Kidney (tissue), 14 donors: ENCODE data around the gene HOXB8. TPM values are rescaled to one million over a fixed set of nuclear protein-coding genes. Genes with fewer than 3 reads are reported as not detected.

Source experiments
- DNase-seq, 5 donors: peaks; one replicate each; pipeline ENCODE4 v3.0.0-alpha.2; 2013 to 2020
- FAIRE-seq: peaks from 2 replicates; lab custom pipeline; 2012; peaks lifted over from hg19 to GRCh38; lab: Jason Lieb, UNC
- H3K27ac ChIP-seq, 2 donors: one replicate each; pipeline ENCODE4 v1.7.0; 2013; ENCODE audit warnings: low read depth in 2 of 2, low read length in 2 of 2, inconsistent platforms in 1 of 2
- H3K27me3 ChIP-seq: one replicate; pipeline ENCODE4 v1.7.1; 2013; ENCODE audit warnings: low read length, inconsistent platforms; ENCODE audit not compliant: control insufficient read depth, insufficient read depth
- H3K36me3 ChIP-seq, 3 donors: one replicate each; pipeline versions ENCODE4 v1.7.0 to v1.7.1; 2013; ENCODE audit warnings: low read length in 3 of 3, control low read depth in 1 of 3, inconsistent platforms in 1 of 3; ENCODE audit not compliant: insufficient read depth in 3 of 3, control insufficient read depth in 2 of 3
- H3K4me1 ChIP-seq, 3 donors: one replicate each; pipeline versions ENCODE4 v1.7.0 to v1.7.1; 2013; ENCODE audit warnings: low read length in 3 of 3, inconsistent platforms in 1 of 3, low read depth in 1 of 3; ENCODE audit not compliant: control insufficient read depth in 2 of 3, insufficient read depth in 2 of 3
- H3K4me3 ChIP-seq, 3 donors: one replicate each; pipeline versions ENCODE4 v1.7.0 to v1.8.1; 2013; ENCODE audit warnings: low read length in 3 of 3, control low read depth in 1 of 3, inconsistent platforms in 1 of 3
- H3K9ac ChIP-seq, 3 donors: one replicate each; pipeline versions ENCODE4 v1.7.0 to v1.7.1; 2013; ENCODE audit warnings: low read length in 3 of 3, control low read depth in 1 of 3, inconsistent platforms in 1 of 3
- H3K9me3 ChIP-seq, 3 donors: one replicate each; pipeline versions ENCODE4 v1.7.0 to v1.7.1; 2013; ENCODE audit warnings: low read length in 3 of 3, control low read depth in 1 of 3, inconsistent platforms in 1 of 3; ENCODE audit not compliant: control insufficient read depth in 2 of 3, insufficient read depth in 1 of 3
- CTCF ChIP-seq: IDR thresholded peaks from 3 replicates; pipeline ENCODE4 v1.5.1; 2012; ENCODE audit warnings: mild to moderate bottlenecking, moderate library complexity, borderline replicate concordance; ENCODE audit not compliant: insufficient read depth; ENCODE audit errors: extremely low read depth
- intact Hi-C: fragments of 100-400 bp; cut with DNase I; formaldehyde crosslinking; loops from one replicate; pipeline ENCODE4 v1.11.1; 2022
- polyA plus RNA-seq: library from polyadenylated mRNA; stranded (reverse); fragments of 350-450 nt; fragmentation: Illumina TruSeq; extraction: RNeasy Lipid Tissue Mini Kit (QIAGEN cat#74804); gene quantifications from one replicate; pipeline ENCODE4 v1.2.3, GENCODE V29; 2014; ENCODE audit warnings: low read depth, low replicate concordance; ENCODE audit not compliant: insufficient read depth
- total RNA-seq: library from RNA; stranded (reverse); fragmentation: NEBNext Ultra II Directional; extraction: Animal tissue kit (Norgen Biotek cat#: 25700); gene quantifications from one replicate; pipeline ENCODE4 v1.2.1, GENCODE V29; 2021
- donor health status: control.
- donor health status: control.
- donor health status: control.
- donor health status: control.
- donor health status: control.
- donor health status: DM: yes; HTN: yes; CAD: no.
- donor health status: Normal renal cell carcinoma (clear cell type).

The HOXB8 gene
- total and polyA plus RNA-seq, 2 donors from 2014 or later, result 19.3 to 48.7 TPM

- H3K4me3 ChIP-seq, result peak overlapping the region in 2 of 3 donors; percentile 65 to 69
- H3K36me3 ChIP-seq, result peaks cover 0 to 12% (median 0%) of the 10 kb centered on the region in 3 donors
- FAIRE-seq (no peak), DNase-seq (peak in 1 of 5 donors; percentile 4)
- peaks cover 0 to 12% (median 11%) of the 10 kb centered on the region in 3 donors for H3K4me1 ChIP-seq
- intact Hi-C loops, result loop anchor here (10.0 kb wide), 1 partner anchor 265 kb away; no protein-coding TSS in a partner anchor
- peak overlapping the region in 2 of 3 donors; percentile 65 to 72 for H3K9ac ChIP-seq
- H3K9me3 ChIP-seq, result no peaks in the 10 kb centered on the region
- peak overlapping the region; percentile 91 to 94 for H3K27ac ChIP-seq
- TF ChIP-seq CTCF, result no peak
- H3K27me3 ChIP-seq, result no peaks in the 10 kb centered on the region
Measured at GRCh38 chr17:48599354-48599753, 15.7 kb downstream of the HOXB8 start.

- Histone ChIP-seq H3K27me3 (no peaks in the 10 kb centered on the region), H3K4me3 (peak overlapping the region; percentile 65 to 69 (median 67)), H3K4me1 (peaks cover 0 to 12% (median 11%) of the 10 kb centered on the region in 3 donors), H3K27ac (peak overlapping the region; percentile 90 to 91), H3K9me3 (no peaks in the 10 kb centered on the region), H3K9ac (peak overlapping the region; percentile 20 to 72 (median 65)), H3K36me3 (peaks cover 0 to 12% (median 0%) of the 10 kb centered on the region in 3 donors)
- FAIRE-seq (no peak), DNase-seq (peak in 2 of 5 donors; percentile 59 to 61)
- intact Hi-C loops, result loop anchor here (10.0 kb wide), 1 partner anchor 264 kb away; no protein-coding TSS in a partner anchor
- no peak for TF ChIP-seq CTCF
Measured at GRCh38 chr17:48598736-48599135, 16.4 kb downstream of the HOXB8 start.

- peaks cover 0 to 12% (median 11%) of the 10 kb centered on the region in 3 donors for H3K4me1 ChIP-seq
- intact Hi-C loops, result loop anchor here (10.0 kb wide), 1 partner anchor 263 kb away; no protein-coding TSS in a partner anchor
- H3K27ac ChIP-seq, result peak overlapping the region; percentile 90 to 91
- peak overlapping the region; percentile 65 to 69 (median 67) for H3K4me3 ChIP-seq
- H3K27me3 ChIP-seq, result no peaks in the 10 kb centered on the region
- H3K9ac ChIP-seq, result peak overlapping the region; percentile 65 to 82 (median 72)
- no peak for TF ChIP-seq CTCF
- H3K36me3 ChIP-seq, result peaks cover 0 to 12% (median 0%) of the 10 kb centered on the region in 3 donors
- H3K9me3 ChIP-seq, result no peaks in the 10 kb centered on the region
- FAIRE-seq (no peak), DNase-seq (peak; percentile 81 to 95 (median 90))
Measured at GRCh38 chr17:48597778-48598631, 17.1 kb downstream of the HOXB8 start.
